RWPE2 (cell line): ENCODE results near the gene NEDD4L.

Experiments used
- ATAC-seq: fragments of 200-7000 bp; cut with Tn5 transposase; 3 replicates; pipeline ENCODE4 v1.9.1; 2021; ENCODE audit warnings: low read depth
- DNase-seq: peaks from one replicate; pipeline ENCODE4 v3.0.0-alpha.2; 2020; ENCODE audit warnings: low spot score
- H3K27ac ChIP-seq: fragments of 450-650 bp; 2 replicates; pipeline ENCODE4 v1.5.1; 2017; ENCODE audit warnings: mild to moderate bottlenecking; ENCODE audit not compliant: poor library complexity, severe bottlenecking
- H3K27me3 ChIP-seq: fragments of 250-450 bp; sonication (Bioruptor Pico); 2 replicates; pipeline ENCODE4 v1.5.1; 2021; ENCODE audit warnings: mild to moderate bottlenecking, moderate library complexity; ENCODE audit not compliant: insufficient read depth, poor library complexity, severe bottlenecking
- H3K36me3 ChIP-seq: fragments of 250-450 bp; sonication (Bioruptor Pico); 2 replicates; pipeline ENCODE4 v1.5.1; 2020; ENCODE audit warnings: low read depth, mild to moderate bottlenecking, moderate library complexity
- H3K4me1 ChIP-seq: fragments of 250-450 bp; sonication (Bioruptor Pico); 2 replicates; pipeline ENCODE4 v1.5.1; 2021; ENCODE audit warnings: mild to moderate bottlenecking, moderate library complexity; ENCODE audit not compliant: insufficient read depth, poor library complexity, severe bottlenecking
- H3K4me3 ChIP-seq: fragments of 250-450 bp; sonication (Bioruptor Pico); 2 replicates; pipeline ENCODE4 v1.5.1; 2021; ENCODE audit warnings: mild to moderate bottlenecking, moderate library complexity; ENCODE audit not compliant: severe bottlenecking
- H3K9me3 ChIP-seq: fragments of 250-450 bp; sonication (Bioruptor Pico); 2 replicates; pipeline ENCODE4 v1.5.1; 2021; ENCODE audit warnings: mild to moderate bottlenecking, moderate library complexity; ENCODE audit not compliant: severe bottlenecking
- CTCF ChIP-seq: fragments of 450-650 bp; IDR thresholded peaks from one replicate; pipeline ENCODE4 v1.5.1; 2017; ENCODE audit warnings: mild to moderate bottlenecking, moderate library complexity; ENCODE audit not compliant: poor library complexity, severe bottlenecking

NEDD4L gene

DNA sequence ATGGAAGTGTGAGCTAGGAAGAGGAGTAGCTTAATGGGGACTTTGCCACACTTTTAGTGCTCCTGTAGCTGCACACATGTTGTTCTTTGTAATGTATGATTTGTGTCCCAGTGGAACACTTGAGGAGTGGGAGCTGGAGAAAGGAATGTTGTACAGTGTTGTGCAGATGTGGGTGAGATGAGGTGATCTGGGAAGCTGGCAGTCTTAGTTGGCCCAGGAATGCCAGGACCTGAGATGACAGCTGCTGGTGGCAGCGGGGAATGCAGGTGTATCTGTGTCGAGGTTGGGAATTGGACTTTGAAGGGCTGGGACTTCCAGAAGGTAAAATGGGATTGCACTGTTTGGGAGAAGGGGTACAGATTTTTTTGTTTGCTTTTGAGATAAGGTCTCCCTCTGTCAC lies 23.6 kb downstream of the NEDD4L start:
- no peak for TF ChIP-seq CTCF
- Histone ChIP-seq H3K27ac (no peak overlapping the region), H3K4me3 (no peak overlapping the region), H3K27me3 (no peaks in the 10 kb centered on the region), H3K9me3 (no peaks in the 10 kb centered on the region), H3K4me1 (no peaks in the 10 kb centered on the region), H3K36me3 (no peaks in the 10 kb centered on the region)
- no peak for ATAC-seq
- DNase-seq, result no peak

DNA sequence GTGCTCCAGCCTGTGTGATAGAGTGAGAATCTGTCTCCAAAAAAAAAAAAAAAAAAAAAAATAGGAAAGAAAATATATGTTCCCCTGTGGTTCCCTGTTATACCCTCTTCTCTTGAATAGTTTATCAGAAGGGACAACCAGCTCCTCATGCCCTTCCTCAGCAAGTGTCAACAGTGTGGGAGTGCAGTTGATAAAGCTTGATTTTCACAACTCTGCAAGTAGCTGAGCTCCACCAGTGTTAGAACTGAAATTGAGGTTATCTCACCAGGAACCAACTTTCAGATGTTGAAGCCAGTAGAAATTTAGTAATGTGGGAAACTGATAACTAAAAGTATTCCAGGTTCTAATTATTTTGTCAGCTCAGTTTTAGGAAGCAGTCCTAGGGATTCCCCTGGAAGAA lies 25.1 kb downstream of the NEDD4L start:
- Histone ChIP-seq H3K4me1 (no peaks in the 10 kb centered on the region), H3K27ac (no peak overlapping the region), H3K4me3 (no peak overlapping the region), H3K36me3 (no peaks in the 10 kb centered on the region), H3K27me3 (no peaks in the 10 kb centered on the region), H3K9me3 (no peaks in the 10 kb centered on the region)
- DNase-seq (no peak), ATAC-seq (no peak)
- TF ChIP-seq CTCF, result no peak

DNA sequence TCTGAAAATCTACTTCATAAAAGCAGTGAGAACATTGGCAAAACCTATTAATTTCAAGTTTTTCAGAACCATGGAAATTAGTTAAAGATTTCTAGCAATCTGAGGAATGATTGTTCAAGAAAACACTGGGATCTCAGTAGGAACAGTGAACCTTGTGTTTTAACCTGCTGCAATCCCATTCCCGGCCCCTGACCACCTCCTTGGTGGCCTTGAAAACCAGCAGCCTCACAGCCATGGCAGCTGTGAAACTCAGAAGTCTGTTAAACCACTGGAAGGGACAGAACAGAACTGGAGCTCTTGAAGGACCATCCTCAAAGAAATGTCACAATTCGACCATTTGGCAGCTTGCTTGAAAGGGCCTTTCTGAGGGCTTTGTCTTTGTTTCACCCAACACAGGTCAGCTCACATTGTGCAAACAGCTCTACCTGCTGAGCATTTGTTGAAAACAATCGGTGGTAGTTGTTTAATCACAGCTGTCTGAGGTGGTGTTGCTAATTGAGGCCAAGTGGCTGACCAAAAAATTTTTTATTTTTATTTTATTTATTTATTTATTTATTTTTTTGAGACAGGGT lies 25.8 kb downstream of the NEDD4L start:
- no peak overlapping the region for H3K27ac ChIP-seq
- no peaks in the 10 kb centered on the region for H3K4me1 ChIP-seq
- H3K9me3 ChIP-seq, result no peaks in the 10 kb centered on the region
- no peak for TF ChIP-seq CTCF
- no peaks in the 10 kb centered on the region for H3K36me3 ChIP-seq
- H3K27me3 ChIP-seq, result no peaks in the 10 kb centered on the region
- ATAC-seq (no peak), DNase-seq (no peak)
- H3K4me3 ChIP-seq, result no peak overlapping the region

DNA sequence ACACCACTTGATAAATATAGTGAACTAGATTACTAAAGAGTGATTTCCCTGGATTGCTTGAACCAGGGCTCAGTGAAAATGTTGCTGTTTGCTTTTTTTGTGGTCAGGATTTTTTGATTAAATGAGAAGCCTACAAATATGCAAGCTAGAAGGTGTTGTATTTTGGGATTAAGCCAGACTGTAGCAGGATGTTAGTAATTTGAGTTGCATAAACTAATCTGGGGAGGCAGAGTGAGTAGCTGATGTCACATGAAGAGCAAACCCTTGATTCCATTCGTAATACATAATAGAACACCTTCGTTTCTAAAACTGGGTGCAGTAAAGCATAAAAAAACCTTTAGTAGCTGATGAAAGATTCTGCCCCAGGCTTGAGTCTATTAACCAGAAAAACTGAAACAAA lies 32.0 kb downstream of the NEDD4L start:
- no peak for TF ChIP-seq CTCF
- H3K36me3 ChIP-seq, result no peaks in the 10 kb centered on the region
- H3K9me3 ChIP-seq, result no peaks in the 10 kb centered on the region
- H3K27me3 ChIP-seq, result no peaks in the 10 kb centered on the region
- H3K27ac ChIP-seq, result peak overlapping the region; percentile 20
- peaks cover 10% of the 10 kb centered on the region for H3K4me1 ChIP-seq
- ATAC-seq (peak; percentile 42; the same call in 2 of the 3 replicates), DNase-seq (no peak)
- H3K4me3 ChIP-seq, result no peak overlapping the region

DNA sequence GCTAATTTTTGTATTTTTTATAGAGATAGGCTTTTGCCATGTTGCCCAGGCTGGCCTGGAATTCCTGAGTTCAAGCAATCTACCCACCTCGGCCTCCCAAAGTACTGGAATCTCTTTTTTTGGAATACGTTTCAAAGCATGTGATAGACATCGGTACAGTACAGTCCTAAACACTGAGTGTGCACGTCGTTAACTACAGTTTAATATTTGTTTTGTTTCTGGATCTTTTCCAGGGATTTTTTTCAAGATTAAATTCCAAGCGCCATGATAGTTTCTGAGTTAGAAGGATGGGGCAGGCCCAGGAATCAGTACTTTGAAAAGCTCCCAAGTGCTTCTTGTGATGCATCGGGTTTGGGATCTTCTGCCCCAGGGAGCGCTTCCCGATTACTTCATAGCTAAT lies 33.3 kb downstream of the NEDD4L start:
- Histone ChIP-seq H3K27me3 (no peaks in the 10 kb centered on the region), H3K27ac (no peak overlapping the region), H3K4me1 (peaks cover 10% of the 10 kb centered on the region), H3K4me3 (no peak overlapping the region), H3K9me3 (no peaks in the 10 kb centered on the region), H3K36me3 (no peaks in the 10 kb centered on the region)
- no peak for TF ChIP-seq CTCF
- DNase-seq (no peak), ATAC-seq (no peak)
